GM23338 (cell line): ENCODE measurements around the gene MOB3B. TPM values are rescaled to one million over a fixed set of nuclear protein-coding genes. Genes with fewer than 3 reads are reported as not detected.

ENCODE experiments used
- ATAC-seq: fragments of 200-7000 bp; cut with Tn5 transposase; 3 replicates; pipeline ENCODE4 v1.9.1; 2020
- DNase-seq: peaks from one replicate; pipeline ENCODE4 v3.0.0-alpha.2; 2015; ENCODE audit warnings: low spot score
- H2AFZ ChIP-seq: fragments of 200-600 bp; sonication (generic); 2 replicates; pipeline ENCODE4 v1.8.0; 2016; ENCODE audit warnings: antibody characterized with exemption, mild to moderate bottlenecking, moderate library complexity
- H3F3A ChIP-seq: fragments of 200-600 bp; sonication (generic); replicated peaks from 2 replicates; pipeline ENCODE4 v1.8.0; 2017; ENCODE audit warnings: antibody characterized with exemption, mixed run types, low read depth
- H3K27ac ChIP-seq: fragments of 200-600 bp; sonication (generic); 2 replicates; pipeline ENCODE4 v1.6.1; 2016; ENCODE audit warnings: low read depth
- H3K27me3 ChIP-seq: fragments of 200-600 bp; sonication (generic); 2 replicates; pipeline ENCODE4 v1.8.0; 2016; ENCODE audit warnings: mild to moderate bottlenecking, mixed run types, moderate library complexity; ENCODE audit not compliant: insufficient read depth
- H3K36me3 ChIP-seq: fragments of 200-600 bp; sonication (generic); 2 replicates; pipeline ENCODE4 v1.8.0; 2016; ENCODE audit warnings: mild to moderate bottlenecking; ENCODE audit not compliant: insufficient read depth
- H3K4me1 ChIP-seq: fragments of 200-600 bp; sonication (generic); 2 replicates; pipeline ENCODE4 v1.8.0; 2016; ENCODE audit warnings: mild to moderate bottlenecking, moderate library complexity; ENCODE audit not compliant: insufficient read depth
- H3K4me2 ChIP-seq: fragments of 200-600 bp; sonication (generic); 2 replicates; pipeline ENCODE4 v1.7.1; 2017; ENCODE audit warnings: mixed run types
- H3K4me3 ChIP-seq: fragments of 200-600 bp; sonication (generic); 2 replicates; pipeline ENCODE4 v1.6.1; 2016; ENCODE audit warnings: mixed run types
- H3K79me2 ChIP-seq: fragments of 200-600 bp; sonication (generic); replicated peaks from 2 replicates; pipeline ENCODE4 v1.8.0; 2017; ENCODE audit warnings: mild to moderate bottlenecking; ENCODE audit not compliant: insufficient read depth
- H3K9me2 ChIP-seq: fragments of 200-600 bp; sonication (generic); 2 replicates; pipeline ENCODE4 v1.8.0; 2017; ENCODE audit not compliant: insufficient read depth
- H4K20me1 ChIP-seq: fragments of 200-600 bp; sonication (generic); replicated peaks from 2 replicates; pipeline ENCODE4 v1.8.0; 2017; ENCODE audit warnings: mild to moderate bottlenecking; ENCODE audit not compliant: insufficient read depth
- H3K27ac Mint-ChIP-seq: 2 replicates; pipeline ENCODE4 v1.8.0; 2020; ENCODE audit warnings: inconsistent platforms, mild to moderate bottlenecking, moderate library complexity, mixed read lengths
- H3K27me3 Mint-ChIP-seq: 3 replicates; pipeline ENCODE4 v1.8.0; 2022; ENCODE audit warnings: low read depth, mild to moderate bottlenecking, moderate library complexity, mixed read lengths, inconsistent platforms; ENCODE audit not compliant: insufficient read depth, poor library complexity
- H3K36me3 Mint-ChIP-seq: 3 replicates; pipeline ENCODE4 v1.8.0; 2021; ENCODE audit warnings: low read depth, mild to moderate bottlenecking, inconsistent platforms, moderate library complexity, mixed read lengths
- H3K4me1 Mint-ChIP-seq: 3 replicates; pipeline ENCODE4 v1.8.0; 2020; ENCODE audit warnings: mild to moderate bottlenecking, inconsistent platforms, mixed read lengths
- H3K4me3 Mint-ChIP-seq: 3 replicates; pipeline ENCODE4 v1.8.0; 2021; ENCODE audit warnings: moderate library complexity, mild to moderate bottlenecking, inconsistent platforms, mixed read lengths
- H3K9me3 Mint-ChIP-seq: 3 replicates; pipeline ENCODE4 v1.8.0; 2020; ENCODE audit warnings: moderate library complexity, mild to moderate bottlenecking, inconsistent platforms, mixed read lengths
- EZH2 ChIP-seq: fragments of 200-600 bp; sonication (generic); IDR thresholded peaks from one replicate; pipeline ENCODE4 v1.8.0; 2017; ENCODE audit warnings: antibody characterized with exemption, mild to moderate bottlenecking, low read depth; ENCODE audit not compliant: unreplicated experiment
- EZH2phosphoT487 ChIP-seq: fragments of 200-600 bp; sonication (generic); IDR thresholded peaks from one replicate; pipeline ENCODE4 v1.8.1; 2018; ENCODE audit warnings: antibody characterized with exemption; ENCODE audit not compliant: unreplicated experiment
- JUNB ChIP-seq: IDR thresholded peaks from one replicate; pipeline ENCODE4 v1.6.1; 2016; ENCODE audit warnings: antibody characterized with exemption; ENCODE audit not compliant: unreplicated experiment
- POLR2AphosphoS5 ChIP-seq: IDR thresholded peaks from 2 replicates; pipeline ENCODE4 v1.6.1; 2016; ENCODE audit warnings: antibody characterized with exemption, low read depth
- REST ChIP-seq: IDR thresholded peaks from one replicate; pipeline ENCODE4 v1.6.1; 2018; ENCODE audit warnings: antibody characterized with exemption; ENCODE audit not compliant: unreplicated experiment
- STAT1 ChIP-seq: IDR thresholded peaks from one replicate; pipeline ENCODE4 v1.6.1; 2016; ENCODE audit warnings: antibody characterized with exemption; ENCODE audit not compliant: unreplicated experiment
- ZNF114 ChIP-seq: fragments of 250-450 bp; sonication (Bioruptor Pico); IDR thresholded peaks from 2 replicates; pipeline ENCODE4 v1.5.0; 2020; ENCODE audit warnings: mild to moderate bottlenecking, moderate library complexity
- ZNF331 ChIP-seq: fragments of 250-450 bp; sonication (Bioruptor Pico); IDR thresholded peaks from 2 replicates; pipeline ENCODE4 v1.5.0; 2020; ENCODE audit warnings: low read depth, mild to moderate bottlenecking, moderate library complexity
- polyA plus RNA-seq: library from polyadenylated mRNA; unstranded; fragments of >200 nt; fragmentation: Nextera tagmentation; extraction: Ambion mirVana; gene quantifications from 2 replicates; pipeline ENCODE4 v1.2.1, GENCODE V29; 2016
- total RNA-seq: library from RNA; depleted of rRNA; stranded (reverse); fragments of >200 nt; shearing (Covaris generic); gene quantifications from 2 replicates; pipeline ENCODE4 v1.2.3, GENCODE V29; 2014
- TF ChIP-seq, protein P1 (sequence below), 2 experiments: fragments of 200-600 bp in 1 of 2; sonication (generic) in 1 of 2; conservative IDR thresholded peaks; 2 replicates each; pipeline versions ENCODE4 v1.5.1 to v1.6.1; 2016 to 2017; ENCODE audit warnings: antibody characterized with exemption in 2 of 2, low read depth in 2 of 2, mild to moderate bottlenecking in 2 of 2, moderate library complexity in 1 of 2

MOB3B gene
- total and polyA plus RNA-seq, 2 experiments from 2014 or later, result 7.6 to 12.1 TPM

- peak within 1 kb of the TSS; percentile 78 for H2AFZ ChIP-seq
- H3K4me3 ChIP-seq, result peak within 1 kb of the TSS; percentile 89
- Mint-ChIP-seq H3K4me1 (peaks cover 18% of the 10 kb centered on the region), H3K27me3 (peaks cover 10% of the 10 kb centered on the region), H3K27ac (peak within 1 kb of the TSS; percentile 100), H3K36me3 (peaks cover 6% of the 10 kb centered on the region), H3K9me3 (peaks cover 5% of the 10 kb centered on the region), H3K4me3 (peak within 1 kb of the TSS; percentile 90)
- peak; percentile 72 for DNase-seq
- H3K79me2 ChIP-seq, result peaks cover 42% of the 10 kb centered on the region
- H3K9me2 ChIP-seq, result no peaks in the 10 kb centered on the region
- ATAC-seq, result peak; percentile 87
- peaks cover 8% of the 10 kb centered on the region for H3K27me3 ChIP-seq
- H3K4me2 ChIP-seq, result peak within 1 kb of the TSS; percentile 86
- H3F3A ChIP-seq, result no peaks in the 10 kb centered on the region
- no peaks in the 10 kb centered on the region for H3K36me3 ChIP-seq
- H3K4me1 ChIP-seq, result peaks cover 10% of the 10 kb centered on the region; the same call in 1 of the 2 replicates
- peaks cover 8% of the 10 kb centered on the region; the same call in 1 of the 2 replicates for H4K20me1 ChIP-seq
- TF ChIP-seq POLR2AphosphoS5, result peak; percentile 74
- no peak for TF ChIP-seq JUNB
- peak within 1 kb of the TSS; percentile 90 for H3K27ac ChIP-seq
These were observed 43.5 kb upstream of the MOB3B start, which contains the start of gene C9orf72 for GRCh38 chr9:27572918-27573633. C9orf72 (minus strand) TSS chr9:27573481; CDS start chr9:27567120, 6,361 bp downstream.

GRCh38 chr9:27572566-27572917, 42.9 kb upstream of the MOB3B start:
- peaks cover 8% of the 10 kb centered on the region for H3K27me3 ChIP-seq
- ATAC-seq (peak; percentile 43), DNase-seq (peak; percentile 63)
- H3K4me2 ChIP-seq, result peak overlapping the region; percentile 86
- Mint-ChIP-seq H3K9me3 (peaks cover 3% of the 10 kb centered on the region; the same call in 1 of the 3 replicates), H3K36me3 (peaks cover 4% of the 10 kb centered on the region; the same call in 1 of the 3 replicates), H3K27me3 (peaks cover 10% of the 10 kb centered on the region), H3K4me3 (peak overlapping the region; percentile 90), H3K27ac (peak overlapping the region; percentile 95), H3K4me1 (peaks cover 18% of the 10 kb centered on the region)
- H3K4me3 ChIP-seq, result peak overlapping the region; percentile 89
- H3F3A ChIP-seq, result no peaks in the 10 kb centered on the region
- H3K9me2 ChIP-seq, result no peaks in the 10 kb centered on the region
- TF ChIP-seq REST, result no peak
- no peak for TF ChIP-seq ZNF331
- no peak for TF ChIP-seq STAT1
- H2AFZ ChIP-seq, result peak overlapping the region; percentile 78
- peaks cover 8% of the 10 kb centered on the region; the same call in 1 of the 2 replicates for H4K20me1 ChIP-seq
- peaks cover 10% of the 10 kb centered on the region; the same call in 1 of the 2 replicates for H3K4me1 ChIP-seq
- H3K36me3 ChIP-seq, result no peaks in the 10 kb centered on the region
- peak overlapping the region; percentile 89 for H3K27ac ChIP-seq
- H3K79me2 ChIP-seq, result peaks cover 45% of the 10 kb centered on the region

- H3K36me3 ChIP-seq, result no peaks in the 10 kb centered on the region
- Mint-ChIP-seq H3K4me3 (peak overlapping the region; percentile 90), H3K27me3 (peaks cover 10% of the 10 kb centered on the region), H3K27ac (peak overlapping the region; percentile 95; the same call in 1 of the 2 replicates), H3K36me3 (peaks cover 4% of the 10 kb centered on the region; the same call in 1 of the 3 replicates), H3K4me1 (peaks cover 18% of the 10 kb centered on the region), H3K9me3 (peaks cover 3% of the 10 kb centered on the region; the same call in 1 of the 3 replicates)
- DNase-seq, result no peak
- peaks cover 50% of the 10 kb centered on the region for H3K79me2 ChIP-seq
- peaks cover 8% of the 10 kb centered on the region; the same call in 1 of the 2 replicates for H4K20me1 ChIP-seq
- no peaks in the 10 kb centered on the region for H3K9me2 ChIP-seq
- ATAC-seq, result no peak
- peak overlapping the region; percentile 89 for H3K4me3 ChIP-seq
- no peak overlapping the region for H2AFZ ChIP-seq
- peak overlapping the region; percentile 86 for H3K4me2 ChIP-seq
- H3K4me1 ChIP-seq, result peaks cover 10% of the 10 kb centered on the region; the same call in 1 of the 2 replicates
- H3K27ac ChIP-seq, result no peak overlapping the region
- H3F3A ChIP-seq, result no peaks in the 10 kb centered on the region
- H3K27me3 ChIP-seq, result peaks cover 8% of the 10 kb centered on the region
- TF ChIP-seq ZNF114 (CRISPR knock-in tag) (no peak), JUNB (no peak), EZH2phosphoT487 (no peak), EZH2 (no peak), ZNF331 (no peak), REST (no peak)
- TF ChIP-seq, protein P1, sequence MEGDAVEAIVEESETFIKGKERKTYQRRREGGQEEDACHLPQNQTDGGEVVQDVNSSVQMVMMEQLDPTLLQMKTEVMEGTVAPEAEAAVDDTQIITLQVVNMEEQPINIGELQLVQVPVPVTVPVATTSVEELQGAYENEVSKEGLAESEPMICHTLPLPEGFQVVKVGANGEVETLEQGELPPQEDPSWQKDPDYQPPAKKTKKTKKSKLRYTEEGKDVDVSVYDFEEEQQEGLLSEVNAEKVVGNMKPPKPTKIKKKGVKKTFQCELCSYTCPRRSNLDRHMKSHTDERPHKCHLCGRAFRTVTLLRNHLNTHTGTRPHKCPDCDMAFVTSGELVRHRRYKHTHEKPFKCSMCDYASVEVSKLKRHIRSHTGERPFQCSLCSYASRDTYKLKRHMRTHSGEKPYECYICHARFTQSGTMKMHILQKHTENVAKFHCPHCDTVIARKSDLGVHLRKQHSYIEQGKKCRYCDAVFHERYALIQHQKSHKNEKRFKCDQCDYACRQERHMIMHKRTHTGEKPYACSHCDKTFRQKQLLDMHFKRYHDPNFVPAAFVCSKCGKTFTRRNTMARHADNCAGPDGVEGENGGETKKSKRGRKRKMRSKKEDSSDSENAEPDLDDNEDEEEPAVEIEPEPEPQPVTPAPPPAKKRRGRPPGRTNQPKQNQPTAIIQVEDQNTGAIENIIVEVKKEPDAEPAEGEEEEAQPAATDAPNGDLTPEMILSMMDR (conservative IDR thresholded peaks at IDR 0.05; ENCODE audit: low read depth in 2 of 2), result no peak
These were observed 42.4 kb upstream of the MOB3B start for GRCh38 chr9:27572061-27572460.
